ENCODE measurements around the gene PSMD5. TPM values are rescaled to one million over a fixed set of nuclear protein-coding genes. Genes with fewer than 3 reads are reported as not detected.

PSMD5 gene
- total and polyA plus RNA-seq, 4 donors, result 17.4 to 44.8 (median 33.0) TPM

DNA sequence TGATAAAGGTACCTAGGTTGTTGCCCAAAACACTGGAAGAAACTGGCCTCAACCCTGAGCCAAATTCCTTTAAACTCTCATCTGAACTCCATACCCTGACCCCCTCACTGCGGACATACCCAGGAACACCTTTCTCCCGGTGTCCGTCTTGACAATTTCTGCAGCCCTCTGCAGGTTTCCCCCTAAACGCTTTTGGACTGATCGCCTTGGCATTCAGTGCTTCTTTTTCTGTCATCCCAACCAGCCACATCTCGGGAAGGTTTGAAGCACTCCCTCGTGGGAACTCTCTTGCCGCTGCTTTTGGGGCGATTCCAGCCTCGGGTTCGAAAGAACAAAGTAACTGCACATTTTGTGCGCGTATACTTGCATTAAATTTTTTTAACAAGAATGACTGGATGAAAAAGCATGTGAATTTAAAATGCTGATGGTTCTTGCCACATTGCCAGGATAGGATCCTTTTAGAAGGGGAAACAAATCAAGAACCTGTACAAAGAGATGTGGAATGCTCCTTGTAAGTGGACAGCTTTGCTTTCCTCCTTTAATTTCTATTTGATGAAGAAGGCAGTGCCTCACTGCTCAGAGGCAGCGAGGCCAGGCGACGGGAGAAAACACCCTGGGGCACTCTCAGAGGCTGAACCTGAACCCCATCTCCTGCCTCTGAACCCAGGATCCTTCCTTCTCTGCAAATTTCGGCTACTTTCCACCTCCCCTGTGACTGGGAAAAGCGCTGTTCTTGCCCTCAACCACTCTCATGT lies 615 bp downstream of the PSMD5 start:
- WGBS, 2 donors, result 23 to 25% methylated on average over 18 of the region's 18 CpGs
- DNase-seq (no peak), ATAC-seq (ENCODE audit: low FRiP score) (peak; percentile 5)
- Histone ChIP-seq H3K27ac (ENCODE audit: low read depth in 1 of 2, low read length in 2 of 2) (peak overlapping the region; percentile 49 to 76), H3K27me3 (ENCODE audit: control insufficient read depth in 1 of 2, insufficient read depth in 2 of 2, low read length in 1 of 2) (no peaks in the 10 kb centered on the region), H3K4me3 (ENCODE audit: low read length in 2 of 2) (peak overlapping the region; percentile 72 to 97), H3K36me3 (ENCODE audit: control insufficient read depth in 1 of 2, insufficient read depth in 2 of 2, low read length in 1 of 2) (no peaks in the 10 kb centered on the region), H3K4me1 (ENCODE audit: control insufficient read depth in 1 of 2, insufficient read depth in 2 of 2, low read length in 2 of 2) (peaks cover 0 to 1% of the 10 kb centered on the region in 2 donors), H3K9me3 (ENCODE audit: control insufficient read depth, low read length) (no peaks in the 10 kb centered on the region)
- intact Hi-C loops (cut with DNase I), result no loop called here

DNA sequence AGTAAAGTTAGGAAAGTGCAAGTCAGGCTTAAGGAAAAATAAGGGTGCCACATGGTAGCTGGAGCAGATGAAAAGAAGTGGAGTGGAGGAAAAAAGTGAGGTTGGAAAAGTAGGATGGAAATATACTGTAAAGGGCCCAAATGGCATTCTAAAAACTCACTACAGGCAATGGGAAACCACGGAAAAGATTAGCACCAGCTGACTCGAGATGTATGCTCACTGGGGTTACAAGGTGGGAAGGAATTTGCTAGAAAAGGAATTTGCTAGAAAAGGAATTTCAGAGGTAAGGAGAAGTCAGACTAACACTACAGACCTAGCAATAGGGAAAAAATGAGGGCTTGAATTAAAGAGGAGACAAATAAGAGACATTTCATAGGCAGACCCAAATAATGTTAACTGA lies 3.6 kb downstream of the PSMD5 start:
- DNase-seq, result no peak
- no peak for ATAC-seq (ENCODE audit: low FRiP score)
- Histone ChIP-seq H3K27me3 (ENCODE audit: control insufficient read depth in 1 of 2, insufficient read depth in 2 of 2, low read length in 1 of 2) (no peaks in the 10 kb centered on the region), H3K4me1 (ENCODE audit: control insufficient read depth in 1 of 2, insufficient read depth in 2 of 2, low read length in 2 of 2) (peaks cover 0 to 1% of the 10 kb centered on the region in 2 donors), H3K4me3 (ENCODE audit: low read length in 2 of 2) (no peak overlapping the region), H3K36me3 (ENCODE audit: control insufficient read depth in 1 of 2, insufficient read depth in 2 of 2, low read length in 1 of 2) (no peaks in the 10 kb centered on the region), H3K27ac (ENCODE audit: low read depth in 1 of 2, low read length in 2 of 2) (no peak overlapping the region), H3K9me3 (ENCODE audit: control insufficient read depth, low read length) (no peaks in the 10 kb centered on the region)
- 25 to 36% methylated on average over 2 of the region's 2 CpGs for WGBS, 2 donors
- intact Hi-C loops (cut with DNase I), result no loop called here

DNA sequence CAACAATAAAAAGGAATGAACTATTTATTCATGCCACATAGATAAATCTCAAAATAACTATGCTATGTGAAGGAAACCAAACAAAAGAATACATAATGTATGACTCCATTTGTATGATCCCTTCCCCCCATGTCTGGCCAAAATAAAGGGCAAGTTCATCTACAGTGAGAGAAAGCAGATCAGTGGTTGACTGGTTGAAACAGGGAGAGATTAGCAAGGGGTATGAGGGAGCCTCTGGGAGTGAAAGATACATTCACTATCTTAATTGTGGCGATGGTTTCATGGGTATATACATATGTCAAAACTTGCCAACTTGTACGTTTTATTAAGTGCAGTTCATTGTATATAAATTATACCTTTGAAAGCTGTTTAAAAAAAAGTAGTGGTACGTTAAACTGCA lies 4.8 kb downstream of the PSMD5 start:
- Histone ChIP-seq H3K4me1 (ENCODE audit: control insufficient read depth in 1 of 2, insufficient read depth in 2 of 2, low read length in 2 of 2) (peaks cover 0 to 1% of the 10 kb centered on the region in 2 donors), H3K36me3 (ENCODE audit: control insufficient read depth in 1 of 2, insufficient read depth in 2 of 2, low read length in 1 of 2) (no peaks in the 10 kb centered on the region), H3K27ac (ENCODE audit: low read depth in 1 of 2, low read length in 2 of 2) (no peak overlapping the region), H3K4me3 (ENCODE audit: low read length in 2 of 2) (no peak overlapping the region), H3K27me3 (ENCODE audit: control insufficient read depth in 1 of 2, insufficient read depth in 2 of 2, low read length in 1 of 2) (no peaks in the 10 kb centered on the region), H3K9me3 (ENCODE audit: control insufficient read depth, low read length) (no peaks in the 10 kb centered on the region)
- DNase-seq, result no peak
- WGBS, 2 donors, result 78 to 81% methylated on average over 3 of the region's 3 CpGs
- ATAC-seq (ENCODE audit: low FRiP score), result no peak
- intact Hi-C loops (cut with DNase I), result no loop called here

DNA sequence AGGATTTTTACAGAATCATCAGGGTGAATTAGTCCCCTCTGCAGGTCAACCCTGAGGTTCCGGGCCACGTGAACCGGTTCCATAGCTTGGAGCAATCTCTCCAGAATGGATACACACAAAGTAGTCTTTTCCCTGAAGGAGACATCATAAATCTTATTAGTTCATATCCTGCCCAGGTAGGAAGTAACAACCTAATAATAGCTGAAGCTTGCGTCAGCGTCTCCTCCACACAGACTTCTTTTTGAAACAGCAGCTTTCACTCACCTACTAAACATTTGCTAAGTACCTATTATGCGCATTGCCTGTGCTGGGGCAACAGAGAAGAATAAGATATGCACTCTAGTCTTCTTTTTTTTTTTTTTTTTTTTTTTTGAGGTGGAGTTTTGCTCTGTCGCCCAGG lies 9.4 kb downstream of the PSMD5 start:
- intact Hi-C loops (cut with DNase I), result no loop called here
- Histone ChIP-seq H3K4me3 (ENCODE audit: low read length in 2 of 2) (no peak overlapping the region), H3K27me3 (ENCODE audit: control insufficient read depth in 1 of 2, insufficient read depth in 2 of 2, low read length in 1 of 2) (no peaks in the 10 kb centered on the region), H3K9me3 (ENCODE audit: control insufficient read depth, low read length) (no peaks in the 10 kb centered on the region), H3K36me3 (ENCODE audit: control insufficient read depth in 1 of 2, insufficient read depth in 2 of 2, low read length in 1 of 2) (peaks cover 0 to 7% of the 10 kb centered on the region in 2 donors), H3K4me1 (ENCODE audit: control insufficient read depth in 1 of 2, insufficient read depth in 2 of 2, low read length in 2 of 2) (no peaks in the 10 kb centered on the region), H3K27ac (ENCODE audit: low read depth in 1 of 2, low read length in 2 of 2) (no peak overlapping the region)
- no peak for ATAC-seq (ENCODE audit: low FRiP score)
- no peak for DNase-seq
- WGBS, 2 donors, result 91 to 94% methylated on average over 7 of the region's 7 CpGs

DNA sequence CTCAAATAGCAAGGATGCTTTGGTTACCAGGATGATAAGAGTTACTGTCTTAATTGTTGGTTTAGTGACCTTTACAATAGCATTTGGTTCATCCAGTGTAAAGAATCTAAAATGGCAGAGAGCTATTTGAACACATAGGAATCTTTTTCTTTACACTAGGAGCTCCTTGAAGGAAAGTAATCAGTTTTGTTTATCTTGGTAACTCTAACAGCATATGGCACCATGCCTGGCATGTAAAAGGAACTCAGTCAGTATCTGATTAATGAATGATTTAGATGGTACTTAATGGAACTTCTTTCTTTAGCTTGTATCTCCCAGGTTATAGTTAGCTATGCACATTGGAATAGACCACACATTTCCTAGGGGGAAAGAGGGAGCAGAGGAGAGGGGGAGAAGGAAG lies 9.9 kb downstream of the PSMD5 start:
- ATAC-seq (ENCODE audit: low FRiP score) (no peak), DNase-seq (no peak)
- Histone ChIP-seq H3K4me3 (ENCODE audit: low read length in 2 of 2) (no peak overlapping the region), H3K4me1 (ENCODE audit: control insufficient read depth in 1 of 2, insufficient read depth in 2 of 2, low read length in 2 of 2) (no peaks in the 10 kb centered on the region), H3K27ac (ENCODE audit: low read depth in 1 of 2, low read length in 2 of 2) (no peak overlapping the region), H3K9me3 (ENCODE audit: control insufficient read depth, low read length) (no peaks in the 10 kb centered on the region), H3K36me3 (ENCODE audit: control insufficient read depth in 1 of 2, insufficient read depth in 2 of 2, low read length in 1 of 2) (peaks cover 0 to 7% of the 10 kb centered on the region in 2 donors), H3K27me3 (ENCODE audit: control insufficient read depth in 1 of 2, insufficient read depth in 2 of 2, low read length in 1 of 2) (no peaks in the 10 kb centered on the region)
- intact Hi-C loops (cut with DNase I), result no loop called here

DNA sequence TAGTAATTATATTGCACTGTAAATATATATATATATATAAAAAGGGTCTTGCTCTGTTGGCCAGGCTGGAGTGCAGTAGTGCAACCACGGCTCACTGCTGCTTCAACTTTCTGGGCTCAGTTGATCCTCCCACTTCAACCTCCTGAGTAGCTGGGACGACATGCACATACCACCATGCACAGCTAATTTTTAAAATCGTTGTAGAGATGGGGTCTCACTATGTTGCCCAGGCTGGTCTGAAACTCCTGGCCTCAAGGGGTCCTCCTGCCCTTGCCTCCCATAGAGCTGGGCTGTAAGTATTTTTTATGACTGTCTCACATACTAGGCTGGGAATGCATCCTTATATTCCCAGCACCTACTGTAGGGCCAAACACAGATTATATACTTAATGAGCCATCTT lies 11.9 kb downstream of the PSMD5 start:
- no peaks in the 10 kb centered on the region for H3K4me1 ChIP-seq (ENCODE audit: control insufficient read depth in 1 of 2, insufficient read depth in 2 of 2, low read length in 2 of 2)
- 88 to 94% methylated on average over 3 of the region's 3 CpGs for WGBS, 2 donors
- DNase-seq, result no peak
- ATAC-seq (ENCODE audit: low FRiP score), result no peak
- no peak overlapping the region for H3K27ac ChIP-seq (ENCODE audit: low read depth in 1 of 2, low read length in 2 of 2)
- H3K4me3 ChIP-seq (ENCODE audit: low read length in 2 of 2), result no peak overlapping the region
- no peaks in the 10 kb centered on the region for H3K27me3 ChIP-seq (ENCODE audit: control insufficient read depth in 1 of 2, insufficient read depth in 2 of 2, low read length in 1 of 2)
- no peaks in the 10 kb centered on the region for H3K9me3 ChIP-seq (ENCODE audit: control insufficient read depth, low read length)
- intact Hi-C loops (cut with DNase I), result no loop called here
- peaks cover 0 to 13% of the 10 kb centered on the region in 2 donors for H3K36me3 ChIP-seq (ENCODE audit: control insufficient read depth in 1 of 2, insufficient read depth in 2 of 2, low read length in 1 of 2)

DNA sequence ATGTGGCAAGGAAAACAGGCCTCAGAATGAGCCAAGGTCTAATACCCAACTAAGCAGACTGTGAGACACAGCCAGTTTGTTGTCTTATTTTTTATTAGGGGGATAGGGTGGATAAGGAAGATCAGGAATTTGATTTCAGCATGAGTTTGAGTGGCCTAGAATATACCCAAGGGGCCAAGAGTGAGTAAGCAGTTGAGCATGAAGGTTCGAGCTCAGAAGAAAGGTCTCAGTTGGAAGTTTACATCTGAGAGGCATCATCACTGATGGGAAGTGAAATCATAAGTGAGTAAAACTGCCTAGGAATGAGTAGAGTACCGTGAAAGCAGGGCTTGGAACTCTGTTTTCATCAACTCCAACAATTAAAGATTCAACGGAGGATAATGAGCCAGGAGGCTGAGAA lies 12.6 kb downstream of the PSMD5 start:
- Histone ChIP-seq H3K27me3 (ENCODE audit: control insufficient read depth in 1 of 2, insufficient read depth in 2 of 2, low read length in 1 of 2) (no peaks in the 10 kb centered on the region), H3K27ac (ENCODE audit: low read depth in 1 of 2, low read length in 2 of 2) (no peak overlapping the region), H3K4me3 (ENCODE audit: low read length in 2 of 2) (no peak overlapping the region), H3K36me3 (ENCODE audit: control insufficient read depth in 1 of 2, insufficient read depth in 2 of 2, low read length in 1 of 2) (peaks cover 0 to 13% of the 10 kb centered on the region in 2 donors), H3K4me1 (ENCODE audit: control insufficient read depth in 1 of 2, insufficient read depth in 2 of 2, low read length in 2 of 2) (no peaks in the 10 kb centered on the region), H3K9me3 (ENCODE audit: control insufficient read depth, low read length) (no peaks in the 10 kb centered on the region)
- WGBS, 2 donors, result 85 to 88% methylated on average over 3 of the region's 3 CpGs
- ATAC-seq (ENCODE audit: low FRiP score), result no peak
- DNase-seq, result no peak
- intact Hi-C loops (cut with DNase I), result no loop called here

DNA sequence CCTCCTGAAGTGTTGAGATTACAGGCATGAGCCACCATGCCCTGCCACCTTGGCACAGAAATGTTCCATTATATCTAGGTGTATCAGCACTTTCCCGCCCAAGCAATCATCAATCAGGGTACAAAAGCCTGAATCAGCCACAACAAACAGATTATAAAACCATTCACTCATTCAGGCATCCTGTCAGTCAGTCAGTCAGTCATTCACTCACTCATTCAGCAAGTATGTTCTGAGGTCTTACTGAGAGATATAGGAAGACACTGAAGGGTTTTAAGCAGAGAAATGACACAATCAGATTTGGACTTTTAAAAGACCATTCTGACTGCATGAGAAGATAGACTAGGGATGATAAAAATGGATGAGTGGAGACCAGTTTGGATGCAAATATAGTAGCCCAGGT lies 13.1 kb downstream of the PSMD5 start:
- DNase-seq (no peak), ATAC-seq (ENCODE audit: low FRiP score) (no peak)
- no peaks in the 10 kb centered on the region for H3K4me1 ChIP-seq (ENCODE audit: control insufficient read depth in 1 of 2, insufficient read depth in 2 of 2, low read length in 2 of 2)
- H3K9me3 ChIP-seq (ENCODE audit: control insufficient read depth, low read length), result no peaks in the 10 kb centered on the region
- H3K4me3 ChIP-seq (ENCODE audit: low read length in 2 of 2), result no peak overlapping the region
- 90 to 97% methylated on average over 1 of the region's 1 CpG for WGBS, 2 donors
- no peak overlapping the region for H3K27ac ChIP-seq (ENCODE audit: low read depth in 1 of 2, low read length in 2 of 2)
- no peaks in the 10 kb centered on the region for H3K27me3 ChIP-seq (ENCODE audit: control insufficient read depth in 1 of 2, insufficient read depth in 2 of 2, low read length in 1 of 2)
- H3K36me3 ChIP-seq (ENCODE audit: control insufficient read depth in 1 of 2, insufficient read depth in 2 of 2, low read length in 1 of 2), result peaks cover 0 to 13% of the 10 kb centered on the region in 2 donors
- intact Hi-C loops (cut with DNase I), result no loop called here

DNA sequence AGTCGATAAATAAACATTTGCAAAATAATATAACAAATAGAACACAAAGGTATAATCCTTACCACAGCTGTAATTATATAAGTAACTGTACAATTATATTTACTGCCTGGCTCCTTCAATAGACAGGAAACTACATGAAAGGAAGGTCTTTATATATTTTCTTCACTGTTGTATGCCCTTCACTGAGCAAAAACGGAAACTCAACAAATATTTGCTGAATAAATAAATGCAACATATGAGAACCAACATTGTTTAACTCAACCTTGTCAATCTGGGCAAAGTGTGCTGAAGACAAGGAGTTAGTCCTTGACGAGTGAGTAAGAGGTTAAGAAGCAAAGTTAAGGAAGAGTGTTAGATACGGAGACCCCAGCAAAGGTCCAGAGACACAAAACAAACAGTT lies 22.6 kb downstream of the PSMD5 start:
- Histone ChIP-seq H3K36me3 (ENCODE audit: control insufficient read depth in 1 of 2, insufficient read depth in 2 of 2, low read length in 1 of 2) (peaks cover 11 to 14% of the 10 kb centered on the region in 2 donors), H3K4me1 (ENCODE audit: control insufficient read depth in 1 of 2, insufficient read depth in 2 of 2, low read length in 2 of 2) (no peaks in the 10 kb centered on the region), H3K27me3 (ENCODE audit: control insufficient read depth in 1 of 2, insufficient read depth in 2 of 2, low read length in 1 of 2) (no peaks in the 10 kb centered on the region), H3K27ac (ENCODE audit: low read depth in 1 of 2, low read length in 2 of 2) (no peak overlapping the region), H3K9me3 (ENCODE audit: control insufficient read depth, low read length) (no peaks in the 10 kb centered on the region), H3K4me3 (ENCODE audit: low read length in 2 of 2) (no peak overlapping the region)
- intact Hi-C loops (cut with DNase I), result no loop called here
- WGBS, 2 donors, result 86 to 88% methylated on average over 4 of the region's 4 CpGs
- ATAC-seq (ENCODE audit: low FRiP score) (no peak), DNase-seq (no peak)

Data from aorta (tissue), 5 donors.